Left lung (tissue), 10 donors: Measurements from ENCODE around the gene SON. TPM values are rescaled to one million over a fixed set of nuclear protein-coding genes. Genes with fewer than 3 reads are reported as not detected.

ENCODE experiments used
- ATAC-seq: fragments of 200-7000 bp; cut with Tn5 transposase; one replicate; pipeline ENCODE4 v1.9.1; 2020; ENCODE audit warnings: moderate library complexity
- DNase-seq, 4 donors: peaks; one replicate each; pipeline ENCODE4 v3.0.0-alpha.2; 2013 to 2020
- H3K27ac ChIP-seq, 2 donors: fragments of 200-600 bp; sonication (generic) in 1 of 2; one replicate each; pipeline versions ENCODE4 v1.5.0 to v1.8.0; 2020 to 2021
- H3K27me3 ChIP-seq, 2 donors: fragments of 200-600 bp; sonication (generic) in 1 of 2; one replicate each; pipeline versions ENCODE4 v1.5.0 to v1.8.0; 2020 to 2021
- H3K36me3 ChIP-seq, 2 donors: fragments of 200-600 bp; sonication (generic) in 1 of 2; one replicate each; pipeline versions ENCODE4 v1.5.0 to v1.8.0; 2020 to 2021
- H3K4me1 ChIP-seq, 2 donors: fragments of 200-600 bp; one replicate each; pipeline ENCODE4 v1.8.0; 2021
- H3K4me3 ChIP-seq, 2 donors: fragments of 200-600 bp; sonication (generic) in 1 of 2; one replicate each; pipeline versions ENCODE4 v1.5.0 to v1.8.0; 2020 to 2021; ENCODE audit warnings: mild to moderate bottlenecking in 1 of 2
- H3K9me3 ChIP-seq, 2 donors: fragments of 200-600 bp; sonication (generic) in 1 of 2; one replicate each; pipeline versions ENCODE4 v1.5.0 to v1.8.0; 2020 to 2021
- intact Hi-C, 2 donors: fragments of 100-400 bp; cut with DNase I; formaldehyde crosslinking; loops; one replicate each; pipeline versions ENCODE4 v1.11.2 to v1.14.2; 2022
- polyA plus RNA-seq, 6 donors: library from polyadenylated mRNA; unstranded; fragments of 120-200 nt; gene quantifications; one replicate each; pipeline ENCODE4 v1.2.1, GENCODE V29; 2013; ENCODE audit not compliant: insufficient read length in 6 of 6
- total RNA-seq, 2 donors: library from RNA; stranded (reverse); fragmentation: NEBNext Ultra II Directional; extraction: Animal tissue kit (Norgen Biotek cat#: 25700); gene quantifications; one replicate each; pipeline ENCODE4 v1.2.1, GENCODE V29; 2021
- TF ChIP-seq, protein P1 (sequence below), 2 donors: fragments of 200-600 bp; sonication (generic) in 1 of 2; IDR thresholded peaks; one replicate each; pipeline versions ENCODE4 v1.5.0 to v1.8.0; 2021; ENCODE audit warnings: antibody characterized with exemption in 2 of 2
- donor health status: DM: no; HTN: yes; CAD: no.
- donor health status: DM: no; HTN: no; CAD: no.

SON gene
- total and polyA plus RNA-seq, 8 donors = 237 to 454 (median 412) TPM

DNA sequence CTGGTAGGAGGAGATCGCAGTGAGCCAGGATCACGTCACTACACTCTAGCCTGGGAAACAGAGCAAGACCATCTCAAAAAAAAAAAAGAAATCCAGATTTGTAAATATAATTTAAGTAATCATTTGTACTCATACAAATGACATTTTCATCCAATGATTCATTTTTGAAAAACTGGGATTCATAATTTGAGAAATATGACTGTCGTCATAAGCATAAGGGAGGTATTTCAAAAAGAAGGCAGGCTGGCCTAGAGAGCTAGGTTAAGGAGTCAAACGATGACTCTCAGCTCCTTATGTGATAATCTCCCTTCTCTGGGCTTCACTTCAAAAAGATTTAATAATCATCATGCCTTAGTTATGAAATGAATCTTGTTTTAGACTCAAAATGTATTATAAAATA is 3.2 kb upstream of the SON start:
- no peaks in the 10 kb centered on the region for H3K27me3 ChIP-seq
- ATAC-seq = no peak
- intact Hi-C loops = no loop called here

DNA sequence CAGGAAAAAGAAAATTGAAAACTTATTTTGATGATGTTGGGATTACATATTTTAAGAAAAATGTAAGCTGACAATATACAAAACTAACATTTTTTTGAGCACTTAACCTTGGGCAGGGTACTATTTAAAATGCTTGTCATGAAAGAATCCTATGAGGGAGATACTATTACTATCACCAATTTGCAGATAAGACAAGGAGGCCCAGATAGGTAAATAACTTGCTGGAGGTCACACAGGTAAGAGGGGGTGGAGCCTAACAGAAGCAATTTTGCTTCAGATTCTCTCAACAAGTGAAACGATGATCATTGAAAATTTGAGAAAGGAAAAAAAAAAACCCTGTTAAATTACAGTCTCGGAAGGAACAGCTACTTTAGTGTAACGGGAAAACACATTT is 2.1 kb upstream of the SON start:
- DNase-seq = no peak
- no peak for ATAC-seq
- Histone ChIP-seq H3K9me3 (no peaks in the 10 kb centered on the region), H3K27me3 (no peaks in the 10 kb centered on the region), H3K27ac (peak overlapping the region in 1 of 2 donors; percentile 99), H3K4me1 (peaks cover 12 to 28% of the 10 kb centered on the region in 2 donors), H3K4me3 (peak overlapping the region in 1 of 2 donors; percentile 81), H3K36me3 (peaks cover 0 to 35% of the 10 kb centered on the region in 2 donors)
- TF ChIP-seq, protein P1, sequence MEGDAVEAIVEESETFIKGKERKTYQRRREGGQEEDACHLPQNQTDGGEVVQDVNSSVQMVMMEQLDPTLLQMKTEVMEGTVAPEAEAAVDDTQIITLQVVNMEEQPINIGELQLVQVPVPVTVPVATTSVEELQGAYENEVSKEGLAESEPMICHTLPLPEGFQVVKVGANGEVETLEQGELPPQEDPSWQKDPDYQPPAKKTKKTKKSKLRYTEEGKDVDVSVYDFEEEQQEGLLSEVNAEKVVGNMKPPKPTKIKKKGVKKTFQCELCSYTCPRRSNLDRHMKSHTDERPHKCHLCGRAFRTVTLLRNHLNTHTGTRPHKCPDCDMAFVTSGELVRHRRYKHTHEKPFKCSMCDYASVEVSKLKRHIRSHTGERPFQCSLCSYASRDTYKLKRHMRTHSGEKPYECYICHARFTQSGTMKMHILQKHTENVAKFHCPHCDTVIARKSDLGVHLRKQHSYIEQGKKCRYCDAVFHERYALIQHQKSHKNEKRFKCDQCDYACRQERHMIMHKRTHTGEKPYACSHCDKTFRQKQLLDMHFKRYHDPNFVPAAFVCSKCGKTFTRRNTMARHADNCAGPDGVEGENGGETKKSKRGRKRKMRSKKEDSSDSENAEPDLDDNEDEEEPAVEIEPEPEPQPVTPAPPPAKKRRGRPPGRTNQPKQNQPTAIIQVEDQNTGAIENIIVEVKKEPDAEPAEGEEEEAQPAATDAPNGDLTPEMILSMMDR (IDR thresholded peaks at IDR 0.05) = no peak
- intact Hi-C loops = no loop called here

More for the DNA sequence above, 3.2 kb upstream of the SON start:
- Histone ChIP-seq H3K4me3 (no peak overlapping the region), H3K9me3 (no peaks in the 10 kb centered on the region), H3K27ac (no peak overlapping the region), H3K4me1 (peaks cover under 1 to 17% of the 10 kb centered on the region in 2 donors), H3K36me3 (peaks cover 0 to 43% of the 10 kb centered on the region in 2 donors)
- no peak for DNase-seq
- TF ChIP-seq, protein P1 (IDR thresholded peaks at IDR 0.05) = no peak

DNA sequence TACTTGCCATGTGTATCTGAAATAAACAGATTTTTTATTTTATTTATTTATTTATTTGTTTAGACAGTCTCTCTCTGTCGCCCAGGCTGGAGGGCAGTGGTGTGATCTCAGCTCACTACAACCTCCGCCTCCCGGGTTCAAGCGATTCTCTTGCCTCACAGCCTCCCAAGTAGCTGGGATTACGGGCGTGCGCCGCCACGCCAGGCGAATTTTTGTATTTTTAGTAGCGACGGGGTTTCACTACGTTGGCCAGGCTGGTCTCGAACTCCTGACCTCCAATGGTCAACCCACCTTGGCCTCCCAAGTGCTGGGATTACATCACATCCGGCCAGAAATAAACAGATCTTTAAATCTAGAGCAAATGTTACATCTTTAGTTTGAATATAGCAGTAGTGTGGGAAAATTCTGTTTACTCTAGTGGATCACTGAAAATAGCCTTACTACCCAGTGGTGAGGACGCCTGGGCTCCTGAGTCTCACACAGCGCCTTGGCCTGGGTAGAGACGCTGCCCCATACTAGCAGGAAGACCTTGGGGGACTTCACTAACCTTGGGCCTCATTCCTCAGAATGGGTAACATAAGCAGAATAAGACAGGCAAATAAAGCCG is 1.6 kb upstream of the SON start:
- ATAC-seq (no peak), DNase-seq (peak in 1 of 4 donors; percentile 12)
- intact Hi-C loops = no loop called here

DNA sequence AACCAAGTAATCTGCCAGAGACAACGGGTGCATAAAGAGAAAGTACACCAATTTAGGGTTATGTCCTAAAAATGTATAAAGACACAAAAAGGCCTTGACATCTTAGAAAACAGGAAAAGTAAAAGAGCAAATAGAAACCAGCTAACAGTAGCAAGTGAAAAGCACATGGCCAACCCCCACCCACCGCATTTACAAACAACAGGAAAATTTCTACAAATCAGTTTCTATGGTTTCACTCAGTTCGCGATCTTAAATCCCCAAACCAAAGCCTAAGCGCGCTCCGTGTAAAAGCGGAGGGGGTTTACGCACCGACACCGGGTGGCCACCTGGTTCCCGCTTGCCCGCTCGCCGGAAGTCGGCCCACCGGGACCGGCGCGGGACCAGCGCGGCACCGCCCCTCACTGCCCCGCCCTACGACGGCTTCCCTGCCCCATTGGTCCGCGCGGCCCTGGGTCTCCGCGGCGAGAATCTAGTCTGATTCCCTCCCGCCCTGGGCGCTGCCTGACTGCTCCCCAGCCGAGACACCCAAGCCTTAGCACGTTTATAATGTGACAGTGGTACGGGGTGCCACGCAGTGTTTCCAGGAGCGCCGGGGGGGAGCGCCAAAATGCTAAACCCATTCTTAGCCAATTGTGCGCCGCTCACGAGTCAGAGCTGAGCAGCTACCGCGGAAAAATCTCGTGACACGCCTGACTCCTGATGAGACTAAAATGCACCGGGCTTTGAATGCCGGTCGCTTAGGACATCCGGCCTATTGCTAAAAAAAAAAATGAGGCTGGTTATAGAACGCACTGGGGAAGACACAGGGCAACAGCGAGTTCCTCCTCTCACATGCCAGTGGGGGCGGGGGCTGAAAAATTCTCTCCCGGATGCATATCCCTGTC is 840 bp upstream of the SON start, which contains the start of gene GART:
Gene GART (minus strand): TSS at position 362 of the 884 bp plus-strand sequence. CDS start 2,802 bp downstream, outside the sequence.
- H3K36me3 ChIP-seq = peaks cover 0 to 31% of the 10 kb centered on the region in 2 donors
- no peaks in the 10 kb centered on the region for H3K9me3 ChIP-seq
- ATAC-seq = peak; percentile 86
- H3K4me1 ChIP-seq = peaks cover 17 to 41% of the 10 kb centered on the region in 2 donors
- peak within 1 kb of the TSS; percentile 99 for H3K27ac ChIP-seq
- intact Hi-C loops = no loop called here
- H3K4me3 ChIP-seq = peak within 1 kb of the TSS; percentile 61 to 81
- peak; percentile 84 to 96 (median 86) for DNase-seq
- no peaks in the 10 kb centered on the region for H3K27me3 ChIP-seq
- TF ChIP-seq, protein P1 (IDR thresholded peaks at IDR 0.05) = no peak

More for the DNA sequence above, 1.6 kb upstream of the SON start:
- TF ChIP-seq, protein P1 (IDR thresholded peaks at IDR 0.05) = no peak
- Histone ChIP-seq H3K36me3 (peaks cover 0 to 31% of the 10 kb centered on the region in 2 donors), H3K9me3 (no peaks in the 10 kb centered on the region), H3K27ac (peak overlapping the region; percentile 99), H3K4me3 (peak overlapping the region; percentile 53 to 81), H3K4me1 (peaks cover 17 to 33% of the 10 kb centered on the region in 2 donors), H3K27me3 (no peaks in the 10 kb centered on the region)
